GM12878 (cell line): ENCODE data around the gene DGLUCY. TPM values are rescaled to one million over a fixed set of nuclear protein-coding genes. Genes with fewer than 3 reads are reported as not detected.

Experiments
- ASH2L ChIP-seq: fragments of 300-600, 200-600 bp; sonication (generic); IDR thresholded peaks from 2 replicates; pipeline ENCODE4 v1.6.1; 2017; ENCODE audit warnings: low read depth, mild to moderate bottlenecking, borderline replicate concordance
- BACH1 ChIP-seq: fragments of 450-650 bp; IDR thresholded peaks from 2 replicates; pipeline ENCODE4 v1.6.1; 2017; ENCODE audit warnings: mild to moderate bottlenecking, borderline replicate concordance
- EED ChIP-seq: sonication (generic); IDR thresholded peaks from 2 replicates; pipeline ENCODE4 v1.6.1; 2016; ENCODE audit warnings: antibody characterized with exemption, low read depth
- EGR1 ChIP-seq, 2 experiments: IDR thresholded peaks; 1 replicate in 1 of 2; 2 replicates in 1 of 2; pipeline ENCODE4 v1.6.1; 2011 to 2012; ENCODE audit warnings: low read depth in 2 of 2, low read length in 2 of 2, borderline replicate concordance in 1 of 2, mild to moderate bottlenecking in 1 of 2, moderate library complexity in 1 of 2
- MEF2A ChIP-seq: IDR thresholded peaks from 2 replicates; pipeline ENCODE4 v1.6.1; 2011; ENCODE audit warnings: low read depth, mild to moderate bottlenecking, low read length, moderate library complexity; ENCODE audit not compliant: insufficient read depth
- MYC ChIP-seq: IDR thresholded peaks from 2 replicates; pipeline ENCODE4 v1.6.1; 2011; ENCODE audit warnings: mild to moderate bottlenecking, low read length, moderate library complexity, inconsistent platforms; ENCODE audit not compliant: insufficient read depth, insufficient replicate concordance, insufficient read length, severe bottlenecking
- NBN ChIP-seq: fragments of 450-650 bp; IDR thresholded peaks from 2 replicates; pipeline ENCODE4 v1.6.1; 2016
- RAD51 ChIP-seq: fragments of 450-650 bp; IDR thresholded peaks from 2 replicates; pipeline ENCODE4 v1.6.1; 2016; ENCODE audit warnings: moderate library complexity, mild to moderate bottlenecking, inconsistent platforms
- RELA ChIP-seq: fragments of 450-650 bp; IDR thresholded peaks from 2 replicates; pipeline ENCODE4 v1.8.0; 2014; ENCODE audit warnings: borderline replicate concordance; ENCODE audit not compliant: partially characterized antibody
- TCF3 ChIP-seq: IDR thresholded peaks from 2 replicates; pipeline ENCODE4 v1.6.1; 2012; ENCODE audit warnings: low read depth, mild to moderate bottlenecking, low read length, borderline replicate concordance; ENCODE audit not compliant: insufficient read depth
- TCF7 ChIP-seq: IDR thresholded peaks from 2 replicates; pipeline ENCODE4 v1.6.1; 2014; ENCODE audit warnings: antibody characterized with exemption, borderline replicate concordance
- polyA plus RNA-seq, 11 experiments: library from polyadenylated mRNA; depleted of rRNA in 4 of 11; unstranded in 6 of 11; stranded (reverse) in 5 of 11; fragments of >200 nt; fragmentation: Nextera tagmentation in 4 of 11; fragmentation: Illumina TruSeq in 1 of 11; extraction: Ambion mirVana in 4 of 11; extraction: Trizol in 1 of 11; gene quantifications; 1 replicate in 1 of 11; 2 replicates in 10 of 11; pipeline versions ENCODE4 v1.2.1 to v1.2.3, GENCODE V29; 2011 to 2016; ENCODE audit warnings: inconsistent platforms in 2 of 11, missing spikeins in 2 of 11, low read depth in 1 of 11
- total RNA-seq, 4 experiments: library from RNA; depleted of rRNA in 3 of 4; stranded (reverse); fragments of >200 nt in 3 of 4; fragmentation: Illumina TruSeq in 1 of 4; extraction: Trizol in 1 of 4; gene quantifications; 2 replicates each; pipeline versions ENCODE4 v1.2.1 to v1.2.3, GENCODE V29; 2013 to 2021
- TF ChIP-seq, protein P1 (sequence below): fragments of 450-650 bp; IDR thresholded peaks from 2 replicates; pipeline ENCODE4 v1.6.1; 2017; ENCODE audit warnings: mild to moderate bottlenecking
- TF ChIP-seq, protein P2 (sequence below), 3 experiments: IDR thresholded peaks in 2 of 3; conservative IDR thresholded peaks in 1 of 3; 2 replicates each; pipeline ENCODE4 v1.5.1; 2011; ENCODE audit warnings: low read depth in 3 of 3, low read length in 3 of 3, mild to moderate bottlenecking in 3 of 3, control low read depth in 2 of 3, moderate library complexity in 2 of 3, inconsistent platforms in 1 of 3, mixed read lengths in 1 of 3; ENCODE audit not compliant: control insufficient read depth in 2 of 3, insufficient read depth in 1 of 3; ENCODE audit errors: extremely low read depth in 1 of 3
- TF ChIP-seq, protein P3 (sequence below): fragments of 450-650 bp; IDR thresholded peaks from 2 replicates; pipeline ENCODE4 v1.6.1; 2018; ENCODE audit warnings: mild to moderate bottlenecking, low read depth, moderate library complexity; ENCODE audit not compliant: partially characterized antibody
- TF ChIP-seq, protein P4 (sequence below): fragments of 450-650 bp; IDR thresholded peaks from 2 replicates; pipeline ENCODE4 v1.6.1; 2016; ENCODE audit warnings: mild to moderate bottlenecking
- TF ChIP-seq, protein P5 (sequence below): fragments of 450-650 bp; IDR thresholded peaks from 2 replicates; pipeline ENCODE4 v1.6.1; 2018; ENCODE audit warnings: borderline replicate concordance, mild to moderate bottlenecking; ENCODE audit not compliant: partially characterized antibody

Gene DGLUCY
- total and polyA plus RNA-seq, 10 of the 15 experiments (the other 5 are each of a cell fraction or from before 2014, with no cell fraction given) = 15.0 to 70.3 (median 55.1) TPM

DNA sequence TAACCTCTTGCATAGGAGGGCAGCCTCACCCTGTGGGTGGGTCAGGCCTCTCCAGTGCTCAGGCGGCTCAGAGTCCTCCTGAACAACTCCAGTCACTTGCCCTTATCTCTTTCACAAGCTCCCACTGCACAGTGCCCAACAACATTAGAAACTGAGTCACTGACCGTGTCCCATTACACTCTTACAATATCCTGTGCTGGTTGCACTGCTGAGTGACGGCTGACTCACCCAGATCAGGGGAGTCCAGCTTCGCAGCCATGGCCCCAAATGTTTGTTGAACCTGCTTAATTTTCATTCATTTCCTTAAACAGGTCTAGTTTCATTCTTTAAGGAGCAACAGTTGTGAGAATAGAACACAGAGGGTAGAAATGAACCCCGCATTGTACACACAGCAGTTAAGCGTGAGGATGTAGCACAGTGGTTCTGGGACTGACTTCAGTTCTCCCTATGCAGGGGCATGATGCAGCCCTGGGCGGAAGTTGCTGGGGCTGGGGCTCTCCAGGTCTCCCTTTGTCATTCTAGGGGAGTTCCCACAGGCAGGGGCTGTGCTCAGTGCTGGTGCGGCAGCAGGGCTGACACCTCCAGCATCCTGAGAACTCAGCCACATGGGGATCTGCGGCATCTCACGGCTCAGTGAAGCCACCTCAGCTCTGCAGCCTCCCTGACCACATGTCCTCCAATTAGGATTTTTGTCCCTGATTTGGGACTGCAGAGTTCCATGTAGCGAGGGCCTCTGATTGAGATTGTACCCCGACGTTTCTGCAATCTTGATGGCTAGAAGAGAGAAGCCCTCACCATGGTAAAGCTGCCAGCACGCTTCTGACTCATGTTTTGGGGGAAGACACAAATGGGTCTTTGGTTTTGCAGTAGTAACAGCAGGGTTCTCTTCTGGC is 114.5 kb downstream of the DGLUCY start (continued):
- TF ChIP-seq NBN (peak; percentile 86; the same call in 1 of the 2 replicates), BACH1 (no peak; the same call in 1 of the 2 replicates), ASH2L (no peak), MEF2A (0 out of 2 replicates have a peak, but pooled peaks have one; percentile 33), RAD51 (no peak), EGR1 (IDR thresholded peaks at IDR 0.05; ENCODE audit: borderline replicate concordance in 1 of 2, low read depth in 2 of 2, low read length in 2 of 2) (0 out of 3 replicates have a peak, but pooled peaks of 1 of the 2 experiments have one; percentile 20), EED (peak; percentile 96), MYC (no peak), TCF3 (no peak), TCF7 (no peak), RELA (peak; percentile 91)
- TF ChIP-seq, protein P1, sequence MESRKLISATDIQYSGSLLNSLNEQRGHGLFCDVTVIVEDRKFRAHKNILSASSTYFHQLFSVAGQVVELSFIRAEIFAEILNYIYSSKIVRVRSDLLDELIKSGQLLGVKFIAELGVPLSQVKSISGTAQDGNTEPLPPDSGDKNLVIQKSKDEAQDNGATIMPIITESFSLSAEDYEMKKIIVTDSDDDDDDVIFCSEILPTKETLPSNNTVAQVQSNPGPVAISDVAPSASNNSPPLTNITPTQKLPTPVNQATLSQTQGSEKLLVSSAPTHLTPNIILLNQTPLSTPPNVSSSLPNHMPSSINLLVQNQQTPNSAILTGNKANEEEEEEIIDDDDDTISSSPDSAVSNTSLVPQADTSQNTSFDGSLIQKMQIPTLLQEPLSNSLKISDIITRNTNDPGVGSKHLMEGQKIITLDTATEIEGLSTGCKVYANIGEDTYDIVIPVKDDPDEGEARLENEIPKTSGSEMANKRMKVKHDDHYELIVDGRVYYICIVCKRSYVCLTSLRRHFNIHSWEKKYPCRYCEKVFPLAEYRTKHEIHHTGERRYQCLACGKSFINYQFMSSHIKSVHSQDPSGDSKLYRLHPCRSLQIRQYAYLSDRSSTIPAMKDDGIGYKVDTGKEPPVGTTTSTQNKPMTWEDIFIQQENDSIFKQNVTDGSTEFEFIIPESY = no peak
- TF ChIP-seq, protein P2, sequence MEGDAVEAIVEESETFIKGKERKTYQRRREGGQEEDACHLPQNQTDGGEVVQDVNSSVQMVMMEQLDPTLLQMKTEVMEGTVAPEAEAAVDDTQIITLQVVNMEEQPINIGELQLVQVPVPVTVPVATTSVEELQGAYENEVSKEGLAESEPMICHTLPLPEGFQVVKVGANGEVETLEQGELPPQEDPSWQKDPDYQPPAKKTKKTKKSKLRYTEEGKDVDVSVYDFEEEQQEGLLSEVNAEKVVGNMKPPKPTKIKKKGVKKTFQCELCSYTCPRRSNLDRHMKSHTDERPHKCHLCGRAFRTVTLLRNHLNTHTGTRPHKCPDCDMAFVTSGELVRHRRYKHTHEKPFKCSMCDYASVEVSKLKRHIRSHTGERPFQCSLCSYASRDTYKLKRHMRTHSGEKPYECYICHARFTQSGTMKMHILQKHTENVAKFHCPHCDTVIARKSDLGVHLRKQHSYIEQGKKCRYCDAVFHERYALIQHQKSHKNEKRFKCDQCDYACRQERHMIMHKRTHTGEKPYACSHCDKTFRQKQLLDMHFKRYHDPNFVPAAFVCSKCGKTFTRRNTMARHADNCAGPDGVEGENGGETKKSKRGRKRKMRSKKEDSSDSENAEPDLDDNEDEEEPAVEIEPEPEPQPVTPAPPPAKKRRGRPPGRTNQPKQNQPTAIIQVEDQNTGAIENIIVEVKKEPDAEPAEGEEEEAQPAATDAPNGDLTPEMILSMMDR (IDR thresholded peaks at IDR 0.05 in 2 of 3, conservative IDR thresholded peaks at IDR 0.05 in 1 of 3; ENCODE audit: control insufficient read depth in 2 of 3, extremely low read depth in 1 of 3, insufficient read depth in 1 of 3, low read depth in 3 of 3, low read length in 3 of 3) = no peak
- TF ChIP-seq, protein P3, sequence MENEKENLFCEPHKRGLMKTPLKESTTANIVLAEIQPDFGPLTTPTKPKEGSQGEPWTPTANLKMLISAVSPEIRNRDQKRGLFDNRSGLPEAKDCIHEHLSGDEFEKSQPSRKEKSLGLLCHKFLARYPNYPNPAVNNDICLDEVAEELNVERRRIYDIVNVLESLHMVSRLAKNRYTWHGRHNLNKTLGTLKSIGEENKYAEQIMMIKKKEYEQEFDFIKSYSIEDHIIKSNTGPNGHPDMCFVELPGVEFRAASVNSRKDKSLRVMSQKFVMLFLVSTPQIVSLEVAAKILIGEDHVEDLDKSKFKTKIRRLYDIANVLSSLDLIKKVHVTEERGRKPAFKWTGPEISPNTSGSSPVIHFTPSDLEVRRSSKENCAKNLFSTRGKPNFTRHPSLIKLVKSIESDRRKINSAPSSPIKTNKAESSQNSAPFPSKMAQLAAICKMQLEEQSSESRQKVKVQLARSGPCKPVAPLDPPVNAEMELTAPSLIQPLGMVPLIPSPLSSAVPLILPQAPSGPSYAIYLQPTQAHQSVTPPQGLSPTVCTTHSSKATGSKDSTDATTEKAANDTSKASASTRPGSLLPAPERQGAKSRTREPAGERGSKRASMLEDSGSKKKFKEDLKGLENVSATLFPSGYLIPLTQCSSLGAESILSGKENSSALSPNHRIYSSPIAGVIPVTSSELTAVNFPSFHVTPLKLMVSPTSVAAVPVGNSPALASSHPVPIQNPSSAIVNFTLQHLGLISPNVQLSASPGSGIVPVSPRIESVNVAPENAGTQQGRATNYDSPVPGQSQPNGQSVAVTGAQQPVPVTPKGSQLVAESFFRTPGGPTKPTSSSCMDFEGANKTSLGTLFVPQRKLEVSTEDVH = no peak
- TF ChIP-seq, protein P4, sequence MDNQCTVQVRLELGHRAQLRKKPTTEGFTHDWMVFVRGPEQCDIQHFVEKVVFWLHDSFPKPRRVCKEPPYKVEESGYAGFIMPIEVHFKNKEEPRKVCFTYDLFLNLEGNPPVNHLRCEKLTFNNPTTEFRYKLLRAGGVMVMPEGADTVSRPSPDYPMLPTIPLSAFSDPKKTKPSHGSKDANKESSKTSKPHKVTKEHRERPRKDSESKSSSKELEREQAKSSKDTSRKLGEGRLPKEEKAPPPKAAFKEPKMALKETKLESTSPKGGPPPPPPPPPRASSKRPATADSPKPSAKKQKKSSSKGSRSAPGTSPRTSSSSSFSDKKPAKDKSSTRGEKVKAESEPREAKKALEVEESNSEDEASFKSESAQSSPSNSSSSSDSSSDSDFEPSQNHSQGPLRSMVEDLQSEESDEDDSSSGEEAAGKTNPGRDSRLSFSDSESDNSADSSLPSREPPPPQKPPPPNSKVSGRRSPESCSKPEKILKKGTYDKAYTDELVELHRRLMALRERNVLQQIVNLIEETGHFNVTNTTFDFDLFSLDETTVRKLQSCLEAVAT = peak; percentile 55; the same call in 1 of the 2 replicates
- TF ChIP-seq, protein P5, sequence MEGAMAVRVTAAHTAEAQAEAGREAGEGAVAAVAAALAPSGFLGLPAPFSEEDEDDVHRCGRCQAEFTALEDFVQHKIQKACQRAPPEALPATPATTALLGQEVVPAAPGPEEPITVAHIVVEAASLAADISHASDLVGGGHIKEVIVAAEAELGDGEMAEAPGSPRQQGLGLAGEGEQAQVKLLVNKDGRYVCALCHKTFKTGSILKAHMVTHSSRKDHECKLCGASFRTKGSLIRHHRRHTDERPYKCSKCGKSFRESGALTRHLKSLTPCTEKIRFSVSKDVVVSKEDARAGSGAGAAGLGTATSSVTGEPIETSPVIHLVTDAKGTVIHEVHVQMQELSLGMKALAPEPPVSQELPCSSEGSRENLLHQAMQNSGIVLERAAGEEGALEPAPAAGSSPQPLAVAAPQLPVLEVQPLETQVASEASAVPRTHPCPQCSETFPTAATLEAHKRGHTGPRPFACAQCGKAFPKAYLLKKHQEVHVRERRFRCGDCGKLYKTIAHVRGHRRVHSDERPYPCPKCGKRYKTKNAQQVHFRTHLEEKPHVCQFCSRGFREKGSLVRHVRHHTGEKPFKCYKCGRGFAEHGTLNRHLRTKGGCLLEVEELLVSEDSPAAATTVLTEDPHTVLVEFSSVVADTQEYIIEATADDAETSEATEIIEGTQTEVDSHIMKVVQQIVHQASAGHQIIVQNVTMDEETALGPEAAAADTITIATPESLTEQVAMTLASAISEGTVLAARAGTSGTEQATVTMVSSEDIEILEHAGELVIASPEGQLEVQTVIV = no peak
